Ishikawa (cell line): Measurements from ENCODE around the gene GRAMD1A.

Experiments
- CEBPB ChIP-seq: IDR thresholded peaks from 2 replicates; pipeline ENCODE4 v1.6.1; 2012
- CREB1 ChIP-seq: IDR thresholded peaks from 2 replicates; pipeline ENCODE4 v1.6.1; 2012; ENCODE audit warnings: low read depth
- EGR1 ChIP-seq: IDR thresholded peaks from 2 replicates; pipeline ENCODE4 v1.6.1; 2012
- EP300 ChIP-seq: IDR thresholded peaks from 2 replicates; pipeline ENCODE4 v1.6.1; 2012; ENCODE audit warnings: borderline replicate concordance
- FOXM1 ChIP-seq: IDR thresholded peaks from 2 replicates; pipeline ENCODE4 v1.6.1; 2012; ENCODE audit warnings: low read depth, borderline replicate concordance
- MAX ChIP-seq: IDR thresholded peaks from 2 replicates; pipeline ENCODE4 v1.6.1; 2012
- NFIC ChIP-seq: IDR thresholded peaks from 2 replicates; pipeline ENCODE4 v1.6.1; 2012
- RAD21 ChIP-seq: IDR thresholded peaks from 2 replicates; pipeline ENCODE4 v1.6.1; 2012; ENCODE audit warnings: low read depth
- REST ChIP-seq: IDR thresholded peaks from 2 replicates; pipeline ENCODE4 v1.6.1; 2012; ENCODE audit warnings: low read depth, mild to moderate bottlenecking
- TCF12 ChIP-seq: IDR thresholded peaks from 2 replicates; pipeline ENCODE4 v1.6.1; 2012; ENCODE audit warnings: low read depth
- TEAD4 ChIP-seq: IDR thresholded peaks from 2 replicates; pipeline ENCODE4 v1.6.1; 2012
- USF1 ChIP-seq: IDR thresholded peaks from 2 replicates; pipeline ENCODE4 v1.6.1; 2012
- YY1 ChIP-seq: IDR thresholded peaks from 2 replicates; pipeline ENCODE4 v1.6.1; 2012; ENCODE audit warnings: low read depth
- ZBTB7A ChIP-seq: IDR thresholded peaks from 2 replicates; pipeline ENCODE4 v1.6.1; 2012; ENCODE audit warnings: low read depth

- TF ChIP-seq YY1 (no peak), CREB1 (no peak), FOXM1 (no peak), RAD21 (no peak), REST (no peak), TCF12 (no peak), USF1 (no peak), MAX (no peak), EP300 (no peak), ZBTB7A (no peak), CEBPB (no peak), EGR1 (no peak), TEAD4 (no peak), NFIC (no peak)
Observed at GRCh38 chr19:35009424-35010415, 9.6 kb downstream of the GRAMD1A start.
